A549 (cell line): ENCODE data around the gene KIF3B. TPM values are rescaled to one million over a fixed set of nuclear protein-coding genes. Genes with fewer than 3 reads are reported as not detected.

ENCODE experiments used
- BCL3 ChIP-seq: fragments of >200 bp; sonication (Bioruptor Twin); formaldehyde crosslinking; IDR thresholded peaks from 3 replicates; pipeline ENCODE4 v1.6.1; 2016
- CBX2 ChIP-seq: fragments of 200-600 bp; sonication (generic); IDR thresholded peaks from 2 replicates; pipeline ENCODE4 v1.6.1; 2016; ENCODE audit warnings: low read depth, mild to moderate bottlenecking, borderline replicate concordance
- CBX8 ChIP-seq: fragments of 200-600 bp; sonication (generic); IDR thresholded peaks from 2 replicates; pipeline ENCODE4 v1.6.1; 2016
- CHD2 ChIP-seq: fragments of 150-350 bp; IDR thresholded peaks from 2 replicates; pipeline ENCODE4 v1.6.1; 2014; ENCODE audit warnings: low read length; ENCODE audit not compliant: partially characterized antibody
- EHF ChIP-seq: fragments of 250-450 bp; sonication (Bioruptor Pico); IDR thresholded peaks from 2 replicates; pipeline ENCODE4 v1.5.0; 2020; ENCODE audit warnings: mild to moderate bottlenecking
- EHMT2 ChIP-seq: fragments of 200-600 bp; sonication (generic); IDR thresholded peaks from 2 replicates; pipeline ENCODE4 v1.6.1; 2016; ENCODE audit warnings: antibody characterized with exemption, low read depth, mild to moderate bottlenecking, moderate library complexity
- ELK1 ChIP-seq: fragments of 150-350 bp; IDR thresholded peaks from 2 replicates; pipeline ENCODE4 v1.6.1; 2014; ENCODE audit warnings: low read depth, mild to moderate bottlenecking, low read length
- ESRRA ChIP-seq: fragments of 150-350 bp; IDR thresholded peaks from 2 replicates; pipeline ENCODE4 v1.6.1; 2014; ENCODE audit warnings: mild to moderate bottlenecking, low read length, borderline replicate concordance
- FOSB ChIP-seq: fragments of 250-450 bp; sonication (Bioruptor Pico); IDR thresholded peaks from 2 replicates; pipeline ENCODE4 v1.5.0; 2020; ENCODE audit warnings: mild to moderate bottlenecking, moderate library complexity
- HDAC2 ChIP-seq: fragments of 200-600 bp; sonication (generic); IDR thresholded peaks from 2 replicates; pipeline ENCODE4 v1.6.1; 2016
- HES2 ChIP-seq: fragments of >200 bp; sonication (Bioruptor Twin); formaldehyde crosslinking; IDR thresholded peaks from 2 replicates; pipeline ENCODE4 v1.6.1; 2016
- HEYL ChIP-seq: fragments of 250-450 bp; sonication (Bioruptor Pico); IDR thresholded peaks from 2 replicates; pipeline ENCODE4 v1.8.0; 2021; ENCODE audit warnings: mild to moderate bottlenecking, moderate library complexity
- HMGXB4 ChIP-seq: fragments of 250-450 bp; sonication (Bioruptor Pico); IDR thresholded peaks from 2 replicates; pipeline ENCODE4 v1.5.0; 2021; ENCODE audit warnings: mild to moderate bottlenecking, moderate library complexity, borderline replicate concordance
- HOXB5 ChIP-seq: fragments of 250-450 bp; sonication (Bioruptor Pico); IDR thresholded peaks from 2 replicates; pipeline ENCODE4 v1.5.0; 2020; ENCODE audit warnings: mild to moderate bottlenecking, moderate library complexity
- JUN ChIP-seq, 2 experiments: fragments of >200 bp; sonication (Bioruptor Twin); formaldehyde crosslinking; IDR thresholded peaks; 2 replicates in 1 of 2; 3 replicates in 1 of 2; pipeline ENCODE4 v1.6.1; 2016 to 2017
- JUNB ChIP-seq: fragments of >200 bp; sonication (Bioruptor Twin); formaldehyde crosslinking; IDR thresholded peaks from 2 replicates; pipeline ENCODE4 v1.6.1; 2016
- KDM5A ChIP-seq: fragments of 200-600 bp; sonication (generic); IDR thresholded peaks from 2 replicates; pipeline ENCODE4 v1.6.1; 2016; ENCODE audit warnings: antibody characterized with exemption, mild to moderate bottlenecking
- NFE2L2 ChIP-seq: fragments of 150-350 bp; conservative IDR thresholded peaks from 2 replicates; pipeline ENCODE4 v1.6.1; 2014; ENCODE audit warnings: low read length
- NPAS2 ChIP-seq: fragments of 250-450 bp; sonication (Bioruptor Pico); IDR thresholded peaks from 2 replicates; pipeline ENCODE4 v1.8.0; 2022; ENCODE audit warnings: mild to moderate bottlenecking, moderate library complexity, borderline replicate concordance
- NR3C1 ChIP-seq: fragments of >200 bp; sonication (Bioruptor Twin); formaldehyde crosslinking; IDR thresholded peaks from 3 replicates; pipeline ENCODE4 v1.6.1; 2017
- PBX3 ChIP-seq: IDR thresholded peaks from 2 replicates; pipeline ENCODE4 v1.6.1; 2012
- PHF8 ChIP-seq: fragments of 200-600 bp; sonication (generic); IDR thresholded peaks from 2 replicates; pipeline ENCODE4 v1.6.1; 2016; ENCODE audit warnings: low read depth, mild to moderate bottlenecking, antibody characterized with exemption, moderate library complexity, borderline replicate concordance
- RARB ChIP-seq: fragments of 250-450 bp; sonication (Bioruptor Pico); IDR thresholded peaks from 2 replicates; pipeline ENCODE4 v1.8.0; 2021; ENCODE audit warnings: mild to moderate bottlenecking, moderate library complexity
- RFX5 ChIP-seq: fragments of 450-650 bp; IDR thresholded peaks from 2 replicates; pipeline ENCODE4 v1.7.1; 2014; ENCODE audit warnings: antibody characterized with exemption, mild to moderate bottlenecking, moderate library complexity
- SMC3 ChIP-seq: fragments of >200 bp; sonication (Bioruptor Twin); formaldehyde crosslinking; IDR thresholded peaks from 3 replicates; pipeline ENCODE4 v1.6.1; 2018; ENCODE audit warnings: inconsistent platforms
- TFCP2L1 ChIP-seq: fragments of 250-450 bp; sonication (Bioruptor Pico); IDR thresholded peaks from 2 replicates; pipeline ENCODE4 v1.5.0; 2021; ENCODE audit warnings: mild to moderate bottlenecking
- TP53 ChIP-seq: fragments of 250-450 bp; sonication (Bioruptor Pico); IDR thresholded peaks from 2 replicates; pipeline ENCODE4 v1.5.0; 2021; ENCODE audit warnings: mild to moderate bottlenecking, moderate library complexity
- ZC3H11A ChIP-seq: fragments of 450-650 bp; IDR thresholded peaks from 2 replicates; pipeline ENCODE4 v1.6.1; 2014; ENCODE audit warnings: antibody characterized with exemption, mild to moderate bottlenecking
- ZNF302 ChIP-seq: fragments of 250-450 bp; sonication (Bioruptor Pico); IDR thresholded peaks from 2 replicates; pipeline ENCODE4 v1.9.0; 2021; ENCODE audit warnings: inconsistent platforms, mild to moderate bottlenecking, moderate library complexity
- ZSCAN20 ChIP-seq: fragments of 250-450 bp; sonication (Bioruptor Pico); IDR thresholded peaks from 2 replicates; pipeline ENCODE4 v1.8.0; 2022; ENCODE audit warnings: mild to moderate bottlenecking, moderate library complexity
- polyA plus RNA-seq, 4 experiments: library from polyadenylated mRNA; depleted of rRNA in 3 of 4; stranded (reverse); fragments of >200 nt; fragmentation: RNase III in 1 of 4; extraction: RNeasy Plus Mini Kit Qiagen cat#74134 plus additional on column Dnase treatment in 1 of 4; gene quantifications; 2 replicates in 3 of 4; 3 replicates in 1 of 4; pipeline ENCODE4 v1.2.3, GENCODE V29; 2011 to 2017
- TF ChIP-seq, protein P1 (sequence below): fragments of 200-600 bp; sonication (generic); IDR thresholded peaks from 2 replicates; pipeline ENCODE4 v1.6.1; 2016; ENCODE audit warnings: antibody characterized with exemption, mild to moderate bottlenecking, moderate library complexity
- TF ChIP-seq, protein P2 (sequence below): fragments of 250-450 bp; sonication (Bioruptor Pico); IDR thresholded peaks from 2 replicates; pipeline ENCODE4 v1.5.0; 2020; ENCODE audit warnings: low read depth, mild to moderate bottlenecking, moderate library complexity
- TF ChIP-seq, protein P3 (sequence below): IDR thresholded peaks from 2 replicates; pipeline ENCODE4 v1.6.1; 2012

The KIF3B gene
- polyA plus RNA-seq, 2 of the 4 experiments (the other 2 are of a cell fraction) = 23.7 to 33.7 TPM

DNA sequence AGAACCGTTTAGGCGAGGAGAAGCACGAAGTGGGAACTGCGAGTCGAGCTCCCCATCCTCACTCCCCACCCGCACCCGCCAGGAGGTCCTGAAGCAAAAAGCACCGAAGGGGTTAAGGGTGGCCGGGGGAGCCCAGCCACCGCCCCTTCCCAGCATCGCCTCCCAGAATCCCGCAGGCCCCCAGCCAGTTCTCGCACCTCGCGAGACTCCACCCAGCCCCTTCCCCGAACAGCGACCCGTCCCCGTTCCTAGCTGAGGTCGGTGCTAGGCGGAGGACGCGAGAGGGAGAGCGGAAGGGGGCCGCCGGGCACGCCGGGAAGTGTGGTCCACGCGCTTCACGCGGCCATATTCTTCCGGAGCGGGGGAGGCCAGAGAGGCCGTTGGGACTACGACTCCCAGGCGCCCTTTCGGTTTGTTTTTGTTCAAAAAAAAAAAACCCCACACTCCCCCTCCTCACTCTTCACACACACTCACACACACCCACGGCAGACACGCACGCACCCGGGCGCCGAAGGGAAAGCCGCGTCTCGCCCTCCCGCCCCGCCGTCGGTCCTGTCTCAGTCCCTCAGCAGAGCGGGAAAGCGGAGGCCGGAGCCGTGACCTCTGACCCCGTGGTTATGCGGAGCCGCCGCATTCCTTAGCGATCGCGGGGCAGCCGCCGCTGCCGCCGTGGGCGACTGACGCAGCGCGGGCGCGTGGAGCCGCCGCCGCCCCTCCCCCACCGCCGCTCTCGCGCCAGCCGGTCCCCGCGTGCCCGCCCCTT lies 80.6 kb downstream of the KIF3B start, which contains the start of gene ASXL1 (continued):
- TF ChIP-seq, protein P1, sequence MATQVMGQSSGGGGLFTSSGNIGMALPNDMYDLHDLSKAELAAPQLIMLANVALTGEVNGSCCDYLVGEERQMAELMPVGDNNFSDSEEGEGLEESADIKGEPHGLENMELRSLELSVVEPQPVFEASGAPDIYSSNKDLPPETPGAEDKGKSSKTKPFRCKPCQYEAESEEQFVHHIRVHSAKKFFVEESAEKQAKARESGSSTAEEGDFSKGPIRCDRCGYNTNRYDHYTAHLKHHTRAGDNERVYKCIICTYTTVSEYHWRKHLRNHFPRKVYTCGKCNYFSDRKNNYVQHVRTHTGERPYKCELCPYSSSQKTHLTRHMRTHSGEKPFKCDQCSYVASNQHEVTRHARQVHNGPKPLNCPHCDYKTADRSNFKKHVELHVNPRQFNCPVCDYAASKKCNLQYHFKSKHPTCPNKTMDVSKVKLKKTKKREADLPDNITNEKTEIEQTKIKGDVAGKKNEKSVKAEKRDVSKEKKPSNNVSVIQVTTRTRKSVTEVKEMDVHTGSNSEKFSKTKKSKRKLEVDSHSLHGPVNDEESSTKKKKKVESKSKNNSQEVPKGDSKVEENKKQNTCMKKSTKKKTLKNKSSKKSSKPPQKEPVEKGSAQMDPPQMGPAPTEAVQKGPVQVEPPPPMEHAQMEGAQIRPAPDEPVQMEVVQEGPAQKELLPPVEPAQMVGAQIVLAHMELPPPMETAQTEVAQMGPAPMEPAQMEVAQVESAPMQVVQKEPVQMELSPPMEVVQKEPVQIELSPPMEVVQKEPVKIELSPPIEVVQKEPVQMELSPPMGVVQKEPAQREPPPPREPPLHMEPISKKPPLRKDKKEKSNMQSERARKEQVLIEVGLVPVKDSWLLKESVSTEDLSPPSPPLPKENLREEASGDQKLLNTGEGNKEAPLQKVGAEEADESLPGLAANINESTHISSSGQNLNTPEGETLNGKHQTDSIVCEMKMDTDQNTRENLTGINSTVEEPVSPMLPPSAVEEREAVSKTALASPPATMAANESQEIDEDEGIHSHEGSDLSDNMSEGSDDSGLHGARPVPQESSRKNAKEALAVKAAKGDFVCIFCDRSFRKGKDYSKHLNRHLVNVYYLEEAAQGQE = peak; percentile 100
- TF ChIP-seq JUNB (no peak), EHF (no peak), NPAS2 (CRISPR knock-in tag) (no peak), EHMT2 (no peak), RFX5 (peak; percentile 30; the same call in 1 of the 2 replicates), FOSB (CRISPR knock-in tag) (no peak), NR3C1 (no peak), HOXB5 (CRISPR knock-in tag) (no peak), KDM5A (no peak), BCL3 (no peak; the same call in 2 of the 3 replicates), CHD2 (peak; percentile 99), SMC3 (0 out of 3 replicates have a peak, but pooled peaks have one; percentile 7), HMGXB4 (CRISPR knock-in tag) (no peak), HDAC2 (no peak), TFCP2L1 (CRISPR knock-in tag) (peak; percentile 53; the same call in 1 of the 2 replicates), RARB (CRISPR knock-in tag) (no peak), ZC3H11A (no peak), CBX2 (no peak), PHF8 (peak; percentile 51; the same call in 1 of the 2 replicates), ZNF302 (CRISPR knock-in tag) (no peak), NFE2L2 (no peak), HES2 (no peak), ESRRA (no peak), CBX8 (no peak), PBX3 (peak; percentile 13; the same call in 1 of the 2 replicates), JUN (IDR thresholded peaks at IDR 0.05) (no peak; a peak in 1 of 5 replicates), HEYL (CRISPR knock-in tag) (no peak), ZSCAN20 (CRISPR knock-in tag) (no peak), TP53 (no peak), ELK1 (no peak)
- TF ChIP-seq, protein P2, sequence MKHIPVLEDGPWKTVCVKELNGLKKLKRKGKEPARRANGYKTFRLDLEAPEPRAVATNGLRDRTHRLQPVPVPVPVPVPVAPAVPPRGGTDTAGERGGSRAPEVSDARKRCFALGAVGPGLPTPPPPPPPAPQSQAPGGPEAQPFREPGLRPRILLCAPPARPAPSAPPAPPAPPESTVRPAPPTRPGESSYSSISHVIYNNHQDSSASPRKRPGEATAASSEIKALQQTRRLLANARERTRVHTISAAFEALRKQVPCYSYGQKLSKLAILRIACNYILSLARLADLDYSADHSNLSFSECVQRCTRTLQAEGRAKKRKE = no peak
- TF ChIP-seq, protein P3, sequence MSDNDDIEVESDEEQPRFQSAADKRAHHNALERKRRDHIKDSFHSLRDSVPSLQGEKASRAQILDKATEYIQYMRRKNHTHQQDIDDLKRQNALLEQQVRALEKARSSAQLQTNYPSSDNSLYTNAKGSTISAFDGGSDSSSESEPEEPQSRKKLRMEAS = peak; percentile 54
